KOPT-K1 (cell line): Measurements from ENCODE around the gene CDSN.
"Not testable (repeated sequence)": the region's sequence is repeated elsewhere in the genome, so short reads cannot be mapped to it uniquely, and the experiment has no call there.

Experiments used
- H3K27ac ChIP-seq: fragments of 200-600 bp; sonication (generic); 2 replicates; pipeline ENCODE4 v1.5.1; 2016; ENCODE audit warnings: antibody characterized with exemption, mild to moderate bottlenecking, low read depth, low read length; ENCODE audit not compliant: poor library complexity, severe bottlenecking
- H3K36me3 ChIP-seq: fragments of 200-600 bp; sonication (generic); 2 replicates; pipeline ENCODE4 v1.5.1; 2017; ENCODE audit warnings: antibody characterized with exemption, mild to moderate bottlenecking, low read length, moderate library complexity; ENCODE audit not compliant: insufficient read depth
- H3K9me3 ChIP-seq: fragments of 200-600 bp; sonication (generic); 2 replicates; pipeline ENCODE4 v1.5.1; 2017; ENCODE audit warnings: antibody characterized with exemption, low read length, mild to moderate bottlenecking; ENCODE audit not compliant: insufficient read depth, poor library complexity, severe bottlenecking

Gene CDSN

DNA sequence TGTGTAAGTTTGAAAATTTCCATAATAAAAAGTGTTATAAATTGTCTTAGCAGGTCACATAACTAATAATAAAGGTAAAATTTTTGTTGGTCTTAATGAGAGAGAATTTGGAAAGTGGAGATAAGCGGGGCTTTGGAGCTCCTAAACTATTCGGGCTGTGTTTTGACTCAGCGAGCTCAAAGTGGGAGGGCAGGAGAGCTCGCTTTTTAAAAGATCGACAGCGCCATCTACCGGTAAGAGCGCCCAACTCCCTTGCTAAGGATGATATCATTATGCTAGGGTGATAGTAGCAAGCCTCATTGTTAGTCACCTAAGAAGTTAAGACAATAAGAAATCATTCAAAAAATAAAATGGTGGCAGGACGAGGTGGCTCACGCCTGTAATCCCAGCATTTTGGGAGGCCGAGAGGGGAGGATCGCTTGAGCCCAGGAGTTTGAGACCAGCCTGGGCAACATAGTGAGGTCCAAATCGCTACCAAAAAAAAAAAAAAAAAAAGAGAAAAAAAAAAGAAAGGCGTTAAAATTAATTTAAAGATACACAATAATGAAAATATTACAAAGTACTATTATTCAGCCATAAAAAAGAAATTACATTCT lies 32.7 kb downstream of the CDSN start:
- Histone ChIP-seq H3K36me3 (no peaks in the 10 kb centered on the region), H3K9me3 (no peaks in the 10 kb centered on the region), H3K27ac (no peak overlapping the region)

DNA sequence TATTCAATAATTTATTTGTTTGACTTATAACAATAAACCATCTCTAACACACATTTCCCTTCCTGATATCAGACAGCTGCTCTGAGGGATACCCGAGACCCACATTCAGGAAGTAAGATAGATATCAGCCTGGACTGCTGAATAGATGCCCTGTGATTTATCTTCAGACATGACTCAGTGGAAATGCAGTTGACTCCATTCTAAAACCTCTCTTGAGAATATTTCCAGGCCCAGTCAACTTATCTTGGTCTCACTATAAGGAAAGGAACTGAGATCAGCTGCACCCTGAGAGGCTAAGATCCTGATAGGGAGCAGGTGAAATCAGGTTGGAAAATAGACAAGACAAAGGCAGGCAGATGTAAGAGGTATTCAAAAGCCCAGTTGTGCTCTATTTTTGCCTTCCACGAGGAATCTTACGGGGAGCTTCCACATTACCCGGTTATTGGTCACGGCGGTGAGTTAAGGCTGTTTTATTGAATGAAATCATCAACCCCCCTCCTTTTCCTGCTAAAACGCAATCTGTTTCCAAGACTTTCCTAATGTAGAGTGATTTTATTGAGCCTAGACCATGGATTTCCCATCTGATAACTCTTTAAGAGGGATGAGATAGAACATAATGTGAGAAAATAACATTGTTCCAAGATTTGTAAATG lies 33.3 kb downstream of the CDSN start:
- no peaks in the 10 kb centered on the region for H3K9me3 ChIP-seq
- no peaks in the 10 kb centered on the region for H3K36me3 ChIP-seq
- no peak overlapping the region for H3K27ac ChIP-seq

DNA sequence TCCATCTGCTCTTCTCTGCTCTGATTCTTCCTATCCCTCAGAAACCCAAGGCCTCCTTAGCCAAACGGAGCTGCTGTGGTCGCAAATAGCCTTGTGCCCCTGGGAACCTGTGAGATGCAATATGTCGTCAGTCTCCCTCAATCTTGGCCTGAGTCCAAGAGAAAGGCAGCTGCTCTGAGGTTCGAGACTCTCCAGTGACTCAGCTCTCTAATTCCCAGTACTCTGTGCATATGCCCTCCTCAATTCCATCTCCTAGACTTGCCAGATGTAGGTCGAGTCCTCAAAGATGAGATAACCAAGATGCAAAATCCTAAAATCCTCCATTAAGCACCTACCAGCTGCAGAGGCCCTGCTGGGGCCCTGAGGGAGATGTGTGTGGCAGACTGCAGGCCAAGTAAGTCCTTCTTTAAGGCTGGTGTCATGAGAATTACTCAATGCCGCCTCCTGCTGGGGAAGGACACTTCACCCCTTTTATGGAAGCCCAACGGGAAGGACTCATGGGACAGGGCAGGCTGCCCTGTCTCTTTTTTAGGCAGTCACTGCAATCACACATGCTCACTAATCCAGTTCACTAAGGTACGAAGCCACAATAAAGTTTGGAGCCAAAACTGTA lies 36.4 kb downstream of the CDSN start:
- no peak overlapping the region for H3K27ac ChIP-seq
- H3K36me3 ChIP-seq: no peaks in the 10 kb centered on the region
- H3K9me3 ChIP-seq: no peaks in the 10 kb centered on the region

DNA sequence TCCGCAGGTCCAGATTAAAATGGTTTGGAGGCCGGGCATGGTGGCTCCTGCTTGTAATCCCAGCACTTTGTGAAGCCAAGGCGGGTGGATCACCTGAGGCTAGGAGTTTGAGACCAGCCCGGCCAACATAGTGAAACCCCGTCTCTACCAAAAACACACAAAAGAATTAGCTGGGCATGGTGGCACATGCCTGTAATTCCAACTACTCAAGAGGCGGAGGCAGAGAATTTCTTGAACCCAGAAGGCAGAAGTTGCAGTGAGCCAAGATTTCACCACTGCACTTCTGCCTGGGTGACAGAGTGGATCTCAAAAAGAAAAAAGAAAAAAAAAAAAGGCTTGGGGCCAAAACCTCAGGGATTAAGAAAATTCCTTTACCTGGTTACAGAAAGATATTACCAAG lies 38.4 kb downstream of the CDSN start:
- Histone ChIP-seq H3K27ac (no peak overlapping the region), H3K9me3 (no peaks in the 10 kb centered on the region)

DNA sequence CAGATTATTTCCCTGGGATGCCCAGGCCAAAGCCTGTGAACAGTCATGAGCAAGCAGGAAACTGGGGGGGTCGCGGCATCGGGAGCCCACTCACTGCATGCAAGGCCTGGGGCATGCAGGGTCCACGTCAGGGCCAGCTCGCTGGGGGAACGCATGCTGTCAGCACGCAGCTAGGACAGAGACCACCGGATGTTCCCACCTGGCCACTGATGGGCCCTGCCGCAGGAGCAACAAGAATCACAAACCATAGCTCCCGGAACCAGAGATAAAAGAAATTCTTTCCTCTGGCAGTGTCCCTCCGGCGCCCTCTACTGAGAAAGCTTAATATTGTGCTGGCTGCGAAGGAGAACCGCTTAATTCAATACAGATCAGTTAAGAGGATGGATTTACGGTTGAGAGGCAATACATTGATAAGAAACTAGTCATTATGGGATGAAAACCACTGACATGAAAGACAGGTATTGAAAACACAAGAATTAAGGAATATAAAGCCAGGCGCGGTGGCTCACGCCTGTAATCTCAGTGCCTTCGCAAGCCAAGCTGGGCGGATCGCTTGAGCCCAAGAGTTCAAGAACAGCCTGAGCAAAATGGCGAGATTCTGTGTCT lies 40.5 kb downstream of the CDSN start:
- Histone ChIP-seq H3K9me3 (no peaks in the 10 kb centered on the region), H3K36me3 (no peaks in the 10 kb centered on the region), H3K27ac (no peak overlapping the region)

More for the DNA sequence above, 38.4 kb downstream of the CDSN start:
- no peaks in the 10 kb centered on the region for H3K36me3 ChIP-seq

DNA sequence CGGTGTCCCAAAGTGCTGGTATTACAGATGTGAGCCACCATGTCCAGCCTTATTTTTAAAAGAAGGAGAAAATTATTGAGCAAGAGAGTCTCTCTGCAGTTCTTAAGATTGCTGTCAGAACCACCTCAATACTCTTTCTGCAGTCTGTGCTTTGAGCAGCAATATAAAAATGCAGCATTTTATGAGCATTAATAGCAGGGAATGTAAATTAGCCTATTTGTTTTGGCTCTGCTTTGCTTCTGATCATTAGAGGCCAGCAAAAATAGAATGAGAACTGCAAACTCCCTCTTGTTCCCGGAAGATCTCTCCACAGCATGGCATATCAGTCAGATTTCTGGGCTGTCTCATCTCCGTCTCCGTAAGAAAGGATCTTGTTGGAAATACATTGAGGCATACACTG lies 43.6 kb downstream of the CDSN start:
- no peak overlapping the region for H3K27ac ChIP-seq
- H3K9me3 ChIP-seq: no peaks in the 10 kb centered on the region
- H3K36me3 ChIP-seq: no peaks in the 10 kb centered on the region

DNA sequence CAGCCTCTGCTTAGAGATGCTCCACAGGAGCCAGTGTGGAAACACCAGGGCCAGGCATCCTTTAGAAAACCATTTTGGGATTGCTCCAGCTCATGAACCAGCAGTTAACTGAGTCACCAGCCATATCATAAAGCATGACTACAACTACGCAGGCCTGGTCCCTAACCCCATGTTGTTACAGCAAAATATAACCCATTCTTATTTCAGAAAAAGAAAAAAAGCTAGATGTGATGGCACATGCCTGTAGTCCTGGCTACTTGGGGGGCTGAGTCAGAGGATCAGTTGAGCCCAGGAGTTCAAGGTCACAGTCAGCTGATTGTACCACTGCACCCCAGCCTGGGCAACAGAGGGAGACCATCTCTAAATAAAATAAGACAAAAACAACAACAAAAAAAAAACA lies 44.7 kb downstream of the CDSN start:
- H3K36me3 ChIP-seq: no peaks in the 10 kb centered on the region
- H3K27ac ChIP-seq: no peak overlapping the region
- no peaks in the 10 kb centered on the region for H3K9me3 ChIP-seq

DNA sequence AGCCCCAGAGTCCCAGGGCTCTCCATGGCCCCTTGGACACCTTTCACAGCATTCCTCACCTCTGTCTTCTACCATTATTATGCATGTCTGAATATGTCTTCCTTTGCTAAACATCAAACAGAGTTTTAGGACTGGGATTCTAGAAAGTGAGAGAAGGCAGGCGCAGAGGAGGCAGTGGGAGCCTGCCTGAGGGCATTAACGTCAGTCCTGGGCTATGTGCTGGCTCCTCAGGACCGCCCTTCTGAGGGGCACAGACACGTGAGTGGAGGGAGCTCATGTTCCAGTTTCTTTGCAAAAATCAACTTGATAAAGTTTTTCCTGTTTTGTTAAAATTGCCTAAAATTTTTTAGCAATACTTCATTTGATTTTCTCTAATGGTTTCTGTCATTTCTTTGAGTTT lies 45.8 kb downstream of the CDSN start:
- Histone ChIP-seq H3K9me3 (no peaks in the 10 kb centered on the region), H3K36me3 (no peaks in the 10 kb centered on the region), H3K27ac (no peak overlapping the region)

DNA sequence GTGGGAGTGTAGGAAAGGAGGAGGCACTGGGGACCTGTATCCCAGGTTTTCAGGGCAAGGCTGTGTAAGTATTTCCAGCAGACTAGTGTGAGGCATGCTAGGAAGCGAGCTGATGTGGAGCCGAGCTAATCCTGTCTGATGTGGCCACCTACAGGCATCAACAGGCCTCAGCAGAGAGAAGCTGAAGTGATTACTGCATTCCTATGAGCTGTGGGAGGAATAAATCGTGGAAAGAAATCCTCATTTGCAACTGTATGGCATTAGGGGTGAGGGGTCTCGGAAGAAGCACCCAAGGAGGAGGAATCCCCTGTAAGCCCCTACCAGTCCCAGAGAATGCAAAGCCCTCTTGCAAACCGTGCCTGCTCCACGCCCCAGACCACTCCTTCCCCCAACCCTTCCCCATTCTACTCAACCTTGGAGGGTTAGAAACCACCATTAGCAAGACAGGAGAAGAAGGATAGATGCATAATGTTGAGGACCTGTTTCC lies 49.5 kb downstream of the CDSN start:
- H3K9me3 ChIP-seq: no peaks in the 10 kb centered on the region
- H3K36me3 ChIP-seq: no peaks in the 10 kb centered on the region
- H3K27ac ChIP-seq: no peak overlapping the region

DNA sequence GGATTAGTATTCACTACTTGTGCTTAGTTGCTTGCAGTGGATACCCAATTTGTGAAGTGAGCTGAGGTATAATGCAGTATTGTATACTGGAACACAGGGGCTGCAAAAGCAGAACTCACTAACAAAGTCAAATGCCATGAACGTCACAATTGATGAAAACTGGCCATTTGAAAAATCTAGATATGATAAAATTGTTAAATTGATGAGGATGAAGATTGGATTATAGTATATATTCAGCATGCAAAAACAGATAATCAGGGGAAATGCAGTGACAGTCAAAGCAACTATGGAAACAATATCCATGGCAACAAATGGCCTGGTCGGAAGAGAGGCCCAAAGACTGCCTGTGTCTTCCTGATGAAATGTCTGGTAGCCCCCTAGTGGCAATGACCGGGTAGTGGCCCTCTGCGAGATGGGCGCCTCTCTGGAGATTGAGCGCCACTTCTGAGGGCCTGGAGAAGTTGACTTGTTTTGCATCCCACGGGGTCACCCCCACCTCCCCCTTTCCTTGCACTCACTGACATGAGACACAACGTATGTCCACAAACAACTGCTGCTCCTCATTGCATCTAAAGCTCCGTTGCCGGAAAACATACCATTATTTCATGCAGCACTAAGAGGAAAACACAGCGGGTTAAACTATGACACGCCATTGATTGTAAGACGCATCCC lies 51.4 kb downstream of the CDSN start:
- Histone ChIP-seq H3K9me3 (no peaks in the 10 kb centered on the region), H3K27ac (no peak overlapping the region), H3K36me3 (no peaks in the 10 kb centered on the region)

DNA sequence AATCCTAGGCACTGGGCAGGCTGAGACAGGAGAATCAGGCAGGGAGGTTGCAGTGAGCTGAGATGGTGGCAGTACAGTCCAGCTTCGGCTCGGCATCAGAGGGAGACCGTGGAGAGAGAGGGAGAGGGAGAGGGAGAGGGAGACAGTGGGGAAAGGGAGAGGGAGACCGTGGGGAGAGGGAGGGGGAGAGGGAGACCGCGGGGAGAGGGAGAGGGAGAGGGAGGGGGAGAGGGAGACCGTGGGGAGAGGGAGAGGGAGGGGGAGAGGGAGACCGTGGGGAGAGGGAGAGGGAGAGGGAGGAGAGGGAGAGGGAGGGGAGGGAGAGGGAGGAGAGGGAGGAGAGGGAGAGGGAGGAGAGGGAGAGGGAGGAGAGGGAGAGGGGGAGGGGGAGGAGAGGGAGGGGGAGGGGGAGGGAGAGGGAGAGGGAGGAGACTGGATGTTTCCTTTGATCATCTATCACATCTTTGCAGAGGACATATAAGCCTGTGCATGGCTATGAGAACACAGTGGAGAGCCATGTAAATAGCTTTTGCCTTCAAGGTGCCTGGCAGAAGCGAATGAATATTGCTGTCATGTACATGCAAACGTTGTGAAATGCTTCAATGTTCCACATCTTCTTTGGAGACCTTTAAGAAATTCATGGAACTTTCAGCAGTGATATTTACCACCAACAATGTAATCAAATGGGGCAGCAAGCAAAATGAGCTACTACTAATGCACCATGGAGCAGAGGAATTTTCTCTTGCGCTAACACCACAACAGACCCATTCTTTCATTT lies 52.2 kb downstream of the CDSN start:
- H3K27ac ChIP-seq, H3K36me3 ChIP-seq, H3K9me3 ChIP-seq: not testable (repeated sequence)

DNA sequence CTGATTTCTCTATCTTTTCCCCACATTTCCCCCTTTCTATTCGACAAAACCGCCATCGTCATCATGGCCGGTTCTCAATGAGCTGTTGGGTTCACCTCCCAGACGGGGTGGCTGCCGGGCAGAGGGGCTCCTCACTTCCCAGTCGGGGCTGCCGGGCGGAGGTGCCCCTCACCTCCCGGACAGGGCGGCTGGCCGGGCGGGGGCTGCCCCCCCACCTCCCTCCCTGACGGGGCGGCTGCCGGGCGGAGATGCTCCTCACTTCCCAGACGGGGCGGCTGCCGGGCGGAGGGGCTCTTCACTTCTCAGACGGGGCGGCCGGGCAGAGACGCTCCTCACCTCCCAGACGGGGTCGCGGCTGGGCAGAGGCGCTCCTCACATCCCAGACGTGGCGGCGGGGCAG lies 53.2 kb downstream of the CDSN start:
- H3K36me3 ChIP-seq, H3K9me3 ChIP-seq: not testable (repeated sequence)

DNA sequence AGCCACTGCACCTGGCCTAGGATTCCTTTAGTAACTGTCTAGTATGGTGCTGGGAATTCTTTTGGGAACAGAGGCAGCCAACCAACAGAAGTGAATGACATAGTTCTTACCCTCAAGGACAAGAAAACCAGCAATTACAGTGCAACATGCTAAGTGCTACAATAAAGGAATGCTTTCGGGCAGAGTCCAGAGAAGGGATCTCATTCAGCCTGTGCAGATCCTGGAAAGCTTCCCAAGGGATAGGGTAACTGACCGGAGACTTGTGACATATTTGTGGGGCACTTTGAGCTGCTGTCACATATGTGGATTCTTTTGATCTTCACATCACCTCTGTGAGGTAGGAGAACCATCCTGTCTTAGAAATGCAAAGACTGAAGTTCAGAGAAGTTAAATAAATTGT lies 54.7 kb downstream of the CDSN start:
- no peaks in the 10 kb centered on the region for H3K36me3 ChIP-seq
- no peaks in the 10 kb centered on the region for H3K9me3 ChIP-seq
- H3K27ac ChIP-seq: no peak overlapping the region

More for the DNA sequence above, 53.2 kb downstream of the CDSN start:
- not testable (repeated sequence) for H3K27ac ChIP-seq
